K562 (cell line): ENCODE results near the gene TAS2R8. TPM values are rescaled to one million over a fixed set of nuclear protein-coding genes. Genes with fewer than 3 reads are reported as not detected.

Experiments
- ATAC-seq: fragments of 200-7000 bp; cut with Tn5 transposase; 3 replicates; pipeline ENCODE4 v1.9.1; 2020; ENCODE audit warnings: moderate library complexity
- BruUV-seq: library from RNA; stranded (reverse); fragments of 400-500 nt; replicated peaks from 2 replicates; lab custom pipeline; 2021; lab: Mats Ljungman, UMichigan
- CTCF ChIA-PET: fragments of 300-600 bp; formaldehyde crosslinking; extraction: SDS; loops from one replicate; lab custom pipeline; 2021; ENCODE audit warnings: low intra/inter-chr PET ratio; lab: Yijun Ruan, JAX
- POLR2A ChIA-PET: fragments of 300-600, 350-650 bp; sonication (Branson Sonifier 250); formaldehyde crosslinking; extraction: SDS; loops from one replicate; lab custom pipeline; 2021; ENCODE audit warnings: antibody characterized with exemption, inconsistent platforms; lab: Yijun Ruan, JAX
- DNase-seq, 4 experiments: peaks; one replicate each; pipeline versions ENCODE4 v3.0.0 to v3.0.0-alpha.2; 2011 to 2018; ENCODE audit warnings: low spot score in 3 of 4, mixed read lengths in 3 of 4; ENCODE audit errors: extremely low read depth in 1 of 4
- FAIRE-seq: peaks from 2 replicates; lab custom pipeline; 2011; peaks lifted over from hg19 to GRCh38; lab: Jason Lieb, UNC
- H2AFZ ChIP-seq: 2 replicates; pipeline ENCODE4 v1.6.0; 2011; ENCODE audit warnings: low read depth, low read length, control low read depth, inconsistent platforms
- H3K27ac ChIP-seq: fragments of 200-600 bp; 3 replicates; pipeline ENCODE4 v1.8.0; 2011; ENCODE audit warnings: low read depth, mild to moderate bottlenecking, control low read depth, inconsistent platforms, low read length, moderate library complexity, mixed read lengths; ENCODE audit errors: extremely low read depth
- H3K27me3 ChIP-seq, 2 experiments: fragments of 300-600 bp in 1 of 2; 2 replicates in 1 of 2; 3 replicates in 1 of 2; pipeline versions ENCODE4 v1.6.0 to v1.8.0; 2011; ENCODE audit warnings: inconsistent platforms in 2 of 2, low read length in 2 of 2, mild to moderate bottlenecking in 1 of 2, mixed read lengths in 1 of 2, moderate library complexity in 1 of 2; ENCODE audit not compliant: control insufficient read depth in 2 of 2, insufficient read depth in 2 of 2
- H3K36me3 ChIP-seq: fragments of 300-600 bp; 3 replicates; pipeline ENCODE4 v1.8.0; 2011; ENCODE audit warnings: mild to moderate bottlenecking, low read length, inconsistent platforms; ENCODE audit not compliant: control insufficient read depth, insufficient read depth
- H3K4me1 ChIP-seq, 2 experiments: fragments of 200-600 bp in 1 of 2; replicated peaks in 1 of 2; 2 replicates in 1 of 2; 3 replicates in 1 of 2; pipeline versions ENCODE4 v1.5.1 to v1.8.0; 2011; ENCODE audit warnings: inconsistent platforms in 2 of 2, low read length in 2 of 2, mild to moderate bottlenecking in 1 of 2, mixed read lengths in 1 of 2, moderate library complexity in 1 of 2; ENCODE audit not compliant: control insufficient read depth in 2 of 2, insufficient read depth in 2 of 2
- H3K4me2 ChIP-seq: 2 replicates; pipeline ENCODE4 v1.6.1; 2011; ENCODE audit warnings: low read length, control low read depth, inconsistent platforms, mixed read lengths; ENCODE audit not compliant: insufficient read depth
- H3K4me3 ChIP-seq: fragments of 200-600 bp; sonication (generic), shearing (Covaris generic); 2 replicates; pipeline ENCODE4 v1.5.1; 2016; ENCODE audit warnings: control low read depth, inconsistent platforms
- H3K79me2 ChIP-seq: fragments of 200-600 bp; 3 replicates; pipeline ENCODE4 v1.8.0; 2011; ENCODE audit warnings: low read length, inconsistent platforms; ENCODE audit not compliant: control insufficient read depth, insufficient read depth
- H3K9ac ChIP-seq, 2 experiments: 2 replicates each; pipeline versions ENCODE4 v1.6.0 to v1.6.1; 2011; ENCODE audit warnings: low read depth in 2 of 2, low read length in 2 of 2, control low read depth in 1 of 2, inconsistent platforms in 1 of 2, mild to moderate bottlenecking in 1 of 2, mixed read lengths in 1 of 2; ENCODE audit not compliant: insufficient read depth in 1 of 2
- H3K9me1 ChIP-seq: one replicate; pipeline ENCODE4 v1.6.0; 2011; ENCODE audit warnings: inconsistent platforms, mild to moderate bottlenecking, low read length, moderate library complexity; ENCODE audit not compliant: control insufficient read depth, insufficient read depth
- H3K9me3 ChIP-seq: replicated peaks from 2 replicates; pipeline ENCODE4 v1.5.1; 2011; ENCODE audit warnings: low read depth, low read length, inconsistent platforms; ENCODE audit not compliant: control insufficient read depth, insufficient read depth
- H4K20me1 ChIP-seq: replicated peaks from 2 replicates; pipeline ENCODE4 v1.6.1; 2011; ENCODE audit warnings: low read length, inconsistent platforms, mixed read lengths; ENCODE audit not compliant: control insufficient read depth, insufficient read depth
- ETV1 ChIP-seq: fragments of 450-650 bp; conservative IDR thresholded peaks from 2 replicates; pipeline ENCODE4 v1.6.1; 2016; ENCODE audit warnings: missing genetic modification characterization, control low read depth, low read depth, missing compliant biosample characterization
- ETV5 ChIP-seq: sonication (generic); formaldehyde crosslinking; IDR thresholded peaks from 2 replicates; pipeline ENCODE4 v1.4.0; 2020; ENCODE audit warnings: low read depth, mild to moderate bottlenecking, missing genetic modification reagents
- GABPB1 ChIP-seq: sonication (generic); formaldehyde crosslinking; IDR thresholded peaks from 2 replicates; pipeline ENCODE4 v1.8.0; 2022; ENCODE audit warnings: mild to moderate bottlenecking, missing genetic modification reagents
- GTF2B ChIP-seq: IDR thresholded peaks from 2 replicates; pipeline ENCODE4 v1.6.1; 2011; ENCODE audit not compliant: insufficient read length; ENCODE audit errors: extremely low read depth
- STAT5A ChIP-seq: IDR thresholded peaks from 2 replicates; pipeline ENCODE4 v1.6.1; 2012; ENCODE audit warnings: low read length, inconsistent platforms, borderline replicate concordance
- USF2 ChIP-seq: sonication (generic); formaldehyde crosslinking; IDR thresholded peaks from 2 replicates; pipeline ENCODE4 v1.5.0; 2020; ENCODE audit warnings: missing genetic modification reagents
- ZMIZ1 ChIP-seq, 2 experiments: fragments of 150-350 bp in 1 of 2; IDR thresholded peaks; 2 replicates each; pipeline ENCODE4 v1.6.1; 2012 to 2016; ENCODE audit warnings: low read depth in 2 of 2, low read length in 2 of 2, mild to moderate bottlenecking in 1 of 2, moderate library complexity in 1 of 2
- ZNF584 ChIP-seq: fragments of 200-800 bp; sonication (Bioruptor generic); IDR thresholded peaks from 2 replicates; pipeline ENCODE4 v1.6.1; 2016; ENCODE audit warnings: low read depth, mild to moderate bottlenecking, missing genetic modification characterization, missing compliant biosample characterization
- WGBS: fragments of 100-300 bp; shearing (Covaris generic); methylation state at CpG from one replicate; pipeline ENCODE4 v1.1.6; 2016; ENCODE audit warnings: low coverage, mixed read lengths; ENCODE audit not compliant: insufficient coverage; ENCODE audit errors: missing lambda C conversion rate; 5-methylcytosine and 5-hydroxymethylcytosine counted together
- in situ Hi-C: fragments of 300-500 bp; cut with MboI; formaldehyde crosslinking; loops from 4 replicates; pipeline ENCODE4 v1.15.0; 2018; ENCODE audit warnings: inconsistent platforms, mixed read lengths
- intact Hi-C: fragments of 100-400 bp; cut with micrococcal nuclease; formaldehyde crosslinking; loops from 2 replicates; pipeline ENCODE4 v1.14.2; 2022
- polyA plus RNA-seq, 8 experiments: library from polyadenylated mRNA; depleted of rRNA in 4 of 8; stranded (reverse) in 5 of 8; unstranded in 3 of 8; fragments of >200 nt; fragmentation: Nextera tagmentation in 2 of 8; fragmentation: Illumina TruSeq in 1 of 8; extraction: Ambion mirVana in 2 of 8; extraction: Trizol in 1 of 8; gene quantifications; 2 replicates each; pipeline versions ENCODE4 v1.2.1 to v1.2.3, GENCODE V29; 2011 to 2014; ENCODE audit warnings: inconsistent platforms in 1 of 8, missing spikeins in 1 of 8
- total RNA-seq, 7 experiments: library from RNA; depleted of rRNA in 6 of 7; stranded (reverse); fragments of >200 nt in 6 of 7; fragmentation: Illumina TruSeq in 2 of 7; extraction: Trizol in 2 of 7; gene quantifications; 2 replicates each; pipeline versions ENCODE4 v1.2.1 to v1.2.3, GENCODE V29; 2011 to 2021; ENCODE audit warnings: low replicate concordance in 1 of 7

The TAS2R8 gene
- total and polyA plus RNA-seq, 9 of the 15 experiments (the other 6 are each of a cell fraction or from before 2014, with no cell fraction given): not detected

GRCh38 chr12:10801741-10802140 lies 5.3 kb downstream of the TAS2R8 start:
- Histone ChIP-seq H2AFZ (no peak overlapping the region), H3K4me3 (no peak overlapping the region), H3K4me1 (no peaks in the 10 kb centered on the region), H3K27me3 (no peaks in the 10 kb centered on the region), H3K9me1 (no peaks in the 10 kb centered on the region), H3K9ac (no peak overlapping the region), H3K27ac (no peak overlapping the region), H4K20me1 (no peaks in the 10 kb centered on the region), H3K9me3 (no peaks in the 10 kb centered on the region), H3K4me2 (no peak overlapping the region), H3K36me3 (no peaks in the 10 kb centered on the region), H3K79me2 (no peaks in the 10 kb centered on the region)
- ChIA-PET CTCF (no interaction called here), POLR2A (no interaction called here)
- intact Hi-C loops (no loop called here), in situ Hi-C loops (no loop called here)
- no peak for ATAC-seq
- no TSS peak for BruUV-seq
- FAIRE-seq: no peak
- TF ChIP-seq STAT5A (no peak), ETV5 (CRISPR knock-in tag) (no peak), ZNF584 (CRISPR knock-in tag) (no peak), GABPB1 (CRISPR knock-in tag) (no peak), ETV1 (tag) (no peak), USF2 (CRISPR knock-in tag) (no peak), GTF2B (no peak), ZMIZ1 (IDR thresholded peaks at IDR 0.05; ENCODE audit: low read depth in 2 of 2, low read length in 2 of 2) (no peak)
- DNase-seq: no peak
- WGBS: 5% methylated on average over 5 of the region's 5 CpGs
